Liver (tissue), 9 donors: ENCODE measurements around the gene PLCXD3. TPM values are rescaled to one million over a fixed set of nuclear protein-coding genes. Genes with fewer than 3 reads are reported as not detected.

ENCODE experiments used
- DNase-seq: peaks from one replicate; pipeline ENCODE4 v3.0.0-alpha.2; 2017; ENCODE audit warnings: low spot score
- H3K27ac ChIP-seq, 2 donors: one replicate each; pipeline ENCODE4 v1.7.0; 2013; ENCODE audit warnings: inconsistent platforms in 2 of 2, low read length in 2 of 2, control low read depth in 1 of 2, low read depth in 1 of 2, mild to moderate bottlenecking in 1 of 2
- H3K27me3 ChIP-seq, 4 donors: one replicate each; pipeline versions ENCODE4 v1.6.1 to v1.7.0; 2013; ENCODE audit warnings: low read length in 3 of 4, inconsistent platforms in 1 of 4, mild to moderate bottlenecking in 1 of 4, moderate library complexity in 1 of 4; ENCODE audit not compliant: control insufficient read depth in 4 of 4, insufficient read depth in 4 of 4
- H3K36me3 ChIP-seq, 4 donors: one replicate each; pipeline versions ENCODE4 v1.6.1 to v1.7.0; 2013; ENCODE audit warnings: low read length in 3 of 4, mild to moderate bottlenecking in 3 of 4, low read depth in 1 of 4, moderate library complexity in 1 of 4; ENCODE audit not compliant: control insufficient read depth in 4 of 4, insufficient read depth in 3 of 4
- H3K4me1 ChIP-seq, 4 donors: one replicate each; pipeline versions ENCODE4 v1.6.1 to v1.7.0; 2013; ENCODE audit warnings: low read length in 3 of 4, mild to moderate bottlenecking in 3 of 4, moderate library complexity in 1 of 4; ENCODE audit not compliant: control insufficient read depth in 4 of 4, insufficient read depth in 4 of 4
- H3K4me3 ChIP-seq, 3 donors: one replicate each; pipeline versions ENCODE4 v1.6.1 to v1.7.0; 2013; ENCODE audit warnings: low read length in 3 of 3, control low read depth in 1 of 3, low read depth in 1 of 3, mild to moderate bottlenecking in 1 of 3
- H3K9ac ChIP-seq, 2 donors: one replicate each; pipeline ENCODE4 v1.7.0; 2013; ENCODE audit warnings: low read length in 2 of 2, mild to moderate bottlenecking in 2 of 2, moderate library complexity in 2 of 2, control low read depth in 1 of 2, low read depth in 1 of 2
- H3K9me3 ChIP-seq, 4 donors: one replicate each; pipeline versions ENCODE4 v1.6.1 to v1.7.0; 2013; ENCODE audit warnings: low read length in 3 of 4; ENCODE audit not compliant: control insufficient read depth in 4 of 4
- ATF3 ChIP-seq: IDR thresholded peaks from 2 replicates; pipeline ENCODE4 v1.6.1; 2016; ENCODE audit warnings: antibody characterized with exemption
- CTCF ChIP-seq: fragments of 150-350 bp; IDR thresholded peaks from 2 replicates; pipeline ENCODE4 v1.5.1; 2017; ENCODE audit warnings: improper control_type of control experiment, low read depth, low read length; ENCODE audit not compliant: missing input control
- EGR1 ChIP-seq, 2 donors: IDR thresholded peaks; 2 replicates each; pipeline ENCODE4 v1.6.1; 2016 to 2018; ENCODE audit warnings: antibody characterized with exemption in 2 of 2, low read depth in 2 of 2
- FOXA1 ChIP-seq: IDR thresholded peaks from 2 replicates; pipeline ENCODE4 v1.6.1; 2016; ENCODE audit warnings: antibody characterized with exemption
- FOXA2 ChIP-seq: IDR thresholded peaks from 2 replicates; pipeline ENCODE4 v1.6.1; 2016; ENCODE audit warnings: antibody characterized with exemption
- GABPA ChIP-seq, 2 donors: IDR thresholded peaks in 1 of 2; conservative IDR thresholded peaks in 1 of 2; 2 replicates each; pipeline ENCODE4 v1.6.1; 2016; ENCODE audit warnings: antibody characterized with exemption in 2 of 2, mild to moderate bottlenecking in 1 of 2, moderate library complexity in 1 of 2
- HNF4A ChIP-seq, 2 donors: conservative IDR thresholded peaks; 2 replicates each; pipeline ENCODE4 v1.6.1; 2016; ENCODE audit warnings: antibody characterized with exemption in 2 of 2, mild to moderate bottlenecking in 2 of 2
- HNF4G ChIP-seq: IDR thresholded peaks from 2 replicates; pipeline ENCODE4 v1.6.1; 2016; ENCODE audit warnings: antibody characterized with exemption
- JUND ChIP-seq, 2 donors: IDR thresholded peaks; 2 replicates each; pipeline ENCODE4 v1.6.1; 2016; ENCODE audit warnings: antibody characterized with exemption in 2 of 2
- MAX ChIP-seq: IDR thresholded peaks from 2 replicates; pipeline ENCODE4 v1.6.1; 2016; ENCODE audit warnings: antibody characterized with exemption
- NR2F2 ChIP-seq: IDR thresholded peaks from 2 replicates; pipeline ENCODE4 v1.6.1; 2016; ENCODE audit warnings: antibody characterized with exemption
- RAD21 ChIP-seq, 2 donors: IDR thresholded peaks; 2 replicates each; pipeline ENCODE4 v1.6.1; 2016; ENCODE audit warnings: antibody characterized with exemption in 2 of 2, mild to moderate bottlenecking in 2 of 2
- REST ChIP-seq: IDR thresholded peaks from 2 replicates; pipeline ENCODE4 v1.6.1; 2016; ENCODE audit warnings: antibody characterized with exemption, mild to moderate bottlenecking
- RXRA ChIP-seq, 2 donors: IDR thresholded peaks; 2 replicates each; pipeline ENCODE4 v1.6.1; 2017 to 2018; ENCODE audit warnings: antibody characterized with exemption in 2 of 2, mild to moderate bottlenecking in 1 of 2
- SP1 ChIP-seq: IDR thresholded peaks from 2 replicates; pipeline ENCODE4 v1.6.1; 2018; ENCODE audit warnings: antibody characterized with exemption, mild to moderate bottlenecking
- TAF1 ChIP-seq: conservative IDR thresholded peaks from 2 replicates; pipeline ENCODE4 v1.6.1; 2016; ENCODE audit warnings: antibody characterized with exemption, mild to moderate bottlenecking
- YY1 ChIP-seq: IDR thresholded peaks from 2 replicates; pipeline ENCODE4 v1.6.1; 2016; ENCODE audit warnings: antibody characterized with exemption, mild to moderate bottlenecking
- ZBTB33 ChIP-seq: IDR thresholded peaks from 2 replicates; pipeline ENCODE4 v1.6.1; 2016; ENCODE audit warnings: antibody characterized with exemption
- WGBS: extraction: QIAGEN DNeasy Blood & Tissue Kit; methylation state at CpG from one replicate; pipeline ENCODE4 v1.1.7; 2013; 5-methylcytosine and 5-hydroxymethylcytosine counted together
- polyA plus RNA-seq, 2 donors: library from polyadenylated mRNA; stranded (reverse) in 1 of 2; unstranded in 1 of 2; fragments of 200-250 nt in 1 of 2; fragments of >200 nt in 1 of 2; fragmentation: Nextera tagmentation in 1 of 2; extraction: Ambion mirVana in 1 of 2; gene quantifications; one replicate each; pipeline versions ENCODE4 v1.2.1 to v1.2.3, GENCODE V29; 2013 to 2015
- total RNA-seq, 2 donors: library from RNA; depleted of rRNA; stranded (reverse); fragments of >200 nt; gene quantifications; one replicate each; pipeline ENCODE4 v1.2.3, GENCODE V29; 2014
- donor health status: healthy.
- donor health status: healthy.
- donor health status: healthy.
- donor health status: healthy.
- donor health status: healthy.

Gene PLCXD3
- total and polyA plus RNA-seq, 4 donors, result 0.05 to 2.4 (median 0.58) TPM

- Histone ChIP-seq H3K9me3 (no peaks in the 10 kb centered on the region), H3K9ac (no peak overlapping the region), H3K36me3 (no peaks in the 10 kb centered on the region), H3K27me3 (no peaks in the 10 kb centered on the region), H3K27ac (no peak overlapping the region), H3K4me1 (no peaks in the 10 kb centered on the region), H3K4me3 (no peak overlapping the region)
- TF ChIP-seq FOXA2 (no peak), RXRA (IDR thresholded peaks at IDR 0.05) (no peak), EGR1 (IDR thresholded peaks at IDR 0.05; ENCODE audit: low read depth in 2 of 2) (no peak), REST (no peak), YY1 (no peak), ATF3 (no peak), ZBTB33 (no peak), HNF4G (no peak), JUND (IDR thresholded peaks at IDR 0.05) (no peak), MAX (no peak), GABPA (IDR thresholded peaks at IDR 0.05 in 1 of 2, conservative IDR thresholded peaks at IDR 0.05 in 1 of 2) (no peak), CTCF (no peak), NR2F2 (no peak), FOXA1 (no peak), RAD21 (IDR thresholded peaks at IDR 0.05) (no peak), TAF1 (no peak), SP1 (no peak), HNF4A (conservative IDR thresholded peaks at IDR 0.05) (no peak)
- DNase-seq, result no peak
- 92% methylated on average over 4 of the region's 4 CpGs for WGBS
These were observed 27.2 kb upstream of the PLCXD3 start for GRCh38 chr5:41537581-41537980.
